HG03469 (cell line): ENCODE data around the gene USP21.
"Not testable (repeated sequence)": the region's sequence is repeated elsewhere in the genome, so short reads cannot be mapped to it uniquely, and the experiment has no call there.

ENCODE experiments used
- ATAC-seq: cut with Tn5 transposase; IDR thresholded peaks from one replicate; pipeline ENCODE4 v1.9.1; 2021; ENCODE audit warnings: mild to moderate bottlenecking, moderate library complexity, moderate number of reproducible peaks; ENCODE audit not compliant: unreplicated experiment

Gene USP21

GRCh38 chr1:161159087-161159912 lies at the start of gene USP21:
Gene USP21 (plus strand): TSS chr1:161159500. CDS start chr1:161160641, 1,141 bp downstream.
- peak; percentile 64 for ATAC-seq

- ATAC-seq, result no peak
Observed at GRCh38 chr1:161111117-161111516, 48.2 kb upstream of the USP21 start.

GRCh38 chr1:161111527-161111926 lies 47.8 kb upstream of the USP21 start:
- no peak for ATAC-seq

- no peak for ATAC-seq
Observed at GRCh38 chr1:161113915-161114314, 45.4 kb upstream of the USP21 start.

GRCh38 chr1:161114556-161114955 lies 44.7 kb upstream of the USP21 start:
- no peak for ATAC-seq

- ATAC-seq, result no peak
Observed at GRCh38 chr1:161115132-161115711, 44.1 kb upstream of the USP21 start.

- ATAC-seq, result not testable (repeated sequence)
Observed at GRCh38 chr1:161115961-161116360, 43.3 kb upstream of the USP21 start.

- peak; percentile 53 for ATAC-seq
Observed at GRCh38 chr1:161117759-161118581, 41.3 kb upstream of the USP21 start, which contains the start of the genes NIT1 and PFDN2. Gene NIT1 (plus strand): TSS chr1:161118105. CDS start chr1:161118177, 72 bp downstream. Gene PFDN2 (minus strand): TSS chr1:161118037. CDS start chr1:161118026, 11 bp downstream.

GRCh38 chr1:161119092-161119903 lies 40.0 kb upstream of the USP21 start:
- ATAC-seq, result peak; percentile 53

GRCh38 chr1:161121042-161121650 lies 38.2 kb upstream of the USP21 start:
- ATAC-seq, result no peak

- no peak for ATAC-seq
Observed at GRCh38 chr1:161121834-161122233, 37.5 kb upstream of the USP21 start.

- no peak for ATAC-seq
Observed at GRCh38 chr1:161122967-161123366, 36.3 kb upstream of the USP21 start.

GRCh38 chr1:161127649-161128048 lies 31.7 kb upstream of the USP21 start:
- ATAC-seq, result no peak

GRCh38 chr1:161128591-161129420 lies 30.5 kb upstream of the USP21 start:
- ATAC-seq, result no peak

- no peak for ATAC-seq
Observed at GRCh38 chr1:161130266-161130665, 29.0 kb upstream of the USP21 start.

GRCh38 chr1:161131523-161132409 lies 27.5 kb upstream of the USP21 start:
- peak; percentile 8 for ATAC-seq

- peak; percentile 85 for ATAC-seq
Observed at GRCh38 chr1:161132410-161133219, 26.7 kb upstream of the USP21 start, which contains the start of gene DEDD. Gene DEDD (minus strand): TSS chr1:161132667. CDS start chr1:161124462, 8,205 bp downstream.
